Stimulated activated naive CD4-positive, alpha-beta T cell treated with Interleukin-2 at 50 U/mL for 16 hours (primary cell): ENCODE measurements around the gene ELOA2.
"Not testable (repeated sequence)": the region's sequence is repeated elsewhere in the genome, so short reads cannot be mapped to it uniquely, and the experiment has no call there.

ENCODE experiments used
- DNase-seq: peaks from one replicate; lab custom pipeline; 2025; lab: John Stamatoyannopoulos, UW

ELOA2 gene

DNA sequence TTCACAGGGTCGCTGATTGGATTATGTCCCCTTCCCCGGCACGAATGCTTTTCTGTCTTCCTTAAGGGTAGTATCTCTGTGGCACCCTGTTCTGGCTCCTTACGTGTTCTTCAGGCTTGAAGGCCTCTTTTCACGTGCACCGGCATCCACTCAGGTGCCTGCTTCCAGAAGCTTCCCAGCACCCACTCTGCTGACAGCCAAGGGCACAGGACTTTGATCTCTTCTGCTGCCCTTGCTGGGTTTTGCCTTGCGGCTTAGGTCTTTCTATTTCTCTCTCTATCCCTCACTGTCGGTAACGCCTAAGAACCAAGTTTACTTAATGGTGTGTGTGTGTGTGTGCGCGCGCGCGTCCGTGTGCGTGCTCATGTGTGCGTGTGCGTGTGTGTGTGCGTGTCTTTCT, 14.7 kb downstream of the ELOA2 start:
- DNase-seq = not testable (repeated sequence)

DNA sequence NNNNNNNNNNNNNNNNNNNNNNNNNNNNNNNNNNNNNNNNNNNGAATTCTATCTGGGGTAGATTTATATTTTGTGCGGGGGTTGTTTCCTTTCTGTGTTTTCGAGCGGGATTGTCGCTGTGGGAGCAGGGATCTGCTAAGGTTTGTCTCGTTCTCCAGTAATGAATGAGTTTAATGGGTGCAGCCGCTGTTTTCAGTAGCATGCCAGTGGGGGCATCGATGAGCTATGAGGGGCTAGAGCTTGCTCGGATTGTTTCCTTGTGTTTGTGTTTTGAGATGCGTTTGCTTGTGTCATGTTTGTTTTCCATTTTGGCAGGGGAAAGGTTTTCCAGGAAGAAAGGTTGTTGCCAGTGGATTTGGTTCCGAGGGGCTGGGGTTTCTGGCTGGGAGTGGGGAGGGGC, 15.6 kb downstream of the ELOA2 start:
- DNase-seq = not testable (repeated sequence)
